Measurements from ENCODE around the gene GRIP1. TPM values are rescaled to one million over a fixed set of nuclear protein-coding genes. Genes with fewer than 3 reads are reported as not detected.

GRIP1 gene
- total and polyA plus RNA-seq, 2 donors (not counting 3 experiments of a cell fraction or from before 2014, with no cell fraction given) = 0.04 to 0.69 TPM

- Histone ChIP-seq H3K9ac (replicated peaks; ENCODE audit: extremely low read depth, insufficient read depth, low read length) (no peak overlapping the region), H4K20me1 (replicated peaks; ENCODE audit: control insufficient read depth, extremely low read depth, insufficient read depth, low read length) (no peaks in the 10 kb centered on the region), H3K79me2 (ENCODE audit: control insufficient read depth, insufficient read depth, low read length) (no peaks in the 10 kb centered on the region), H3K36me3 (ENCODE audit: control insufficient read depth in 2 of 2, extremely low read depth in 1 of 2, insufficient read depth in 2 of 2, low read length in 2 of 2) (no peaks in the 10 kb centered on the region), H3K4me1 (ENCODE audit: control insufficient read depth, extremely low read depth, insufficient read depth, low read length) (no peaks in the 10 kb centered on the region), H3K27ac (ENCODE audit: insufficient read depth, low read depth, low read length) (no peak overlapping the region), H3K9me1 (replicated peaks; ENCODE audit: control insufficient read depth, extremely low read depth, insufficient read depth, low read length) (no peaks in the 10 kb centered on the region), H2AFZ (ENCODE audit: low read depth, low read length) (no peak overlapping the region), H3K4me3 (replicated peaks in 1 of 3; ENCODE audit: insufficient read depth in 1 of 3, low read depth in 1 of 3, low read length in 3 of 3) (no peak overlapping the region), H3K9me3 (replicated peaks; ENCODE audit: control insufficient read depth, insufficient read depth, low read length) (no peaks in the 10 kb centered on the region), H3K27me3 (ENCODE audit: control insufficient read depth in 2 of 2, insufficient read depth in 2 of 2, low read length in 2 of 2) (peaks cover 1 to 2% of the 10 kb centered on the region in 2 experiments), H3K4me2 (ENCODE audit: insufficient read depth, low read length) (no peak overlapping the region)
- no TSS peak for BruUV-seq (replicated peaks)
- no peak for TF ChIP-seq MAX (IDR thresholded peaks at IDR 0.05; ENCODE audit: insufficient read depth, insufficient read length)
- TF ChIP-seq FOS (IDR thresholded peaks at IDR 0.05; ENCODE audit: borderline replicate concordance, insufficient read depth, low read length) = no peak
- TF ChIP-seq POLR2AphosphoS5 (IDR thresholded peaks at IDR 0.05; ENCODE audit: insufficient read depth, low read depth, low read length) = no peak
- no peak for TF ChIP-seq GATA2 (IDR thresholded peaks at IDR 0.05; ENCODE audit: insufficient read depth, insufficient read length, low read depth, low read length)
- TF ChIP-seq EZH2 (IDR thresholded peaks at IDR 0.05; ENCODE audit: borderline replicate concordance, low read depth, low read length, severe bottlenecking) = no peak
- no peak for TF ChIP-seq MYC (IDR thresholded peaks at IDR 0.05; ENCODE audit: low read depth, low read length)
- no peak for TF ChIP-seq POLR2A (IDR thresholded peaks at IDR 0.05; ENCODE audit: low read depth, low read length)
- no peak for TF ChIP-seq JUN (IDR thresholded peaks at IDR 0.05; ENCODE audit: borderline replicate concordance, insufficient read depth, insufficient read length, low read depth)
- TF ChIP-seq CTCF (IDR thresholded peaks at IDR 0.05; ENCODE audit: extremely low read depth in 1 of 2, insufficient read depth in 1 of 2, low read depth in 1 of 2, low read length in 2 of 2) = no peak
- CTCF ChIA-PET = no interaction called here
- no peak for FAIRE-seq
- dilution Hi-C loops (cut with MboI; ENCODE audit: extremely low pct_ligation_motif_present, low sequenced_read_pairs) = no loop called here
- DNase-seq (ENCODE audit: low read depth, low spot score) = no peak
- intact Hi-C loops (cut with micrococcal nuclease) = no loop called here
- POLR2A ChIA-PET = no interaction called here
Measured at GRCh38 chr12:66648033-66648735, 30.7 kb downstream of the GRIP1 start.

Data from endothelial cell of umbilical vein (primary cell).